Transverse colon (tissue), 4 donors: ENCODE results near the gene CCSER2. TPM values are rescaled to one million over a fixed set of nuclear protein-coding genes. Genes with fewer than 3 reads are reported as not detected.

Experiments used
- DNase-seq: peaks from one replicate; pipeline ENCODE4 v3.0.0-alpha.2; 2019
- H3K27ac ChIP-seq, 4 donors: fragments of 200-600 bp; sonication (generic); 2 replicates each; pipeline ENCODE4 v1.5.1; 2016 to 2018; ENCODE audit warnings: inconsistent platforms in 4 of 4
- H3K27me3 ChIP-seq: fragments of 200-600 bp; sonication (generic); 2 replicates; pipeline ENCODE4 v1.5.1; 2017; ENCODE audit warnings: inconsistent platforms
- H3K36me3 ChIP-seq, 4 donors: fragments of 200-600 bp; sonication (generic); 2 replicates each; pipeline ENCODE4 v1.5.1; 2017 to 2019; ENCODE audit warnings: inconsistent platforms in 4 of 4
- H3K4me1 ChIP-seq, 4 donors: fragments of 200-600 bp; sonication (generic); 2 replicates each; pipeline ENCODE4 v1.5.1; 2017 to 2020; ENCODE audit warnings: inconsistent platforms in 4 of 4
- H3K4me3 ChIP-seq, 4 donors: fragments of 200-600 bp; sonication (generic); 1 replicate in 1 of 4; 2 replicates in 3 of 4; pipeline versions ENCODE4 v1.5.1 to v1.6.1; 2017 to 2019; ENCODE audit warnings: inconsistent platforms in 4 of 4
- H3K9me3 ChIP-seq, 2 donors: fragments of 200-600 bp; sonication (generic); 2 replicates each; pipeline ENCODE4 v1.5.1; 2017 to 2019; ENCODE audit warnings: inconsistent platforms in 2 of 2
- CTCF ChIP-seq, 5 experiments: fragments of 200-600 bp in 3 of 5; fragments of 450-650 bp in 2 of 5; sonication (generic) in 3 of 5; IDR thresholded peaks; 1 replicate in 2 of 5; 2 replicates in 3 of 5; pipeline ENCODE4 v1.5.1; 2016 to 2017; ENCODE audit warnings: antibody characterized with exemption in 5 of 5, inconsistent platforms in 3 of 5, mild to moderate bottlenecking in 2 of 5, moderate library complexity in 1 of 5
- EP300 ChIP-seq: sonication (generic); formaldehyde crosslinking; IDR thresholded peaks from one replicate; pipeline ENCODE4 v1.6.1; 2017; ENCODE audit warnings: antibody characterized with exemption, low read depth
- POLR2A ChIP-seq: fragments of 450-650 bp; IDR thresholded peaks from one replicate; pipeline ENCODE4 v1.6.1; 2016; ENCODE audit warnings: antibody characterized with exemption, mild to moderate bottlenecking, moderate library complexity
- POLR2AphosphoS5 ChIP-seq, 3 donors: sonication (generic); formaldehyde crosslinking; IDR thresholded peaks; one replicate each; pipeline ENCODE4 v1.6.1; 2016; ENCODE audit warnings: antibody characterized with exemption in 3 of 3
- WGBS, 2 donors: methylation state at CpG; one replicate each; pipeline ENCODE4 v1.1.5; 2018; ENCODE audit warnings: low coverage in 1 of 2; 5-methylcytosine and 5-hydroxymethylcytosine counted together
- in situ Hi-C, 4 donors: fragments of 200-750 bp; cut with MboI; loops; one replicate each; pipeline versions ENCODE4 v1.15.0 to v1.15.1; 2017; ENCODE audit warnings: low sequenced_read_pairs in 3 of 4, low pct_ligation_motif_present in 1 of 4, low pct_unique_long_range_greater_than_20kb in 1 of 4
- intact Hi-C: fragments of 100-400 bp; cut with DNase I; formaldehyde crosslinking; loops from one replicate; pipeline ENCODE4 v1.15.1; 2023; ENCODE audit warnings: low total_unique reads
- total RNA-seq, 4 donors: library from RNA; depleted of rRNA; stranded (reverse); fragments of >200 nt; gene quantifications; one replicate each; pipeline ENCODE4 v1.1.0, GENCODE V29; 2016

The CCSER2 gene
- total RNA-seq, 4 donors from 2014 or later, result 20.9 to 45.6 (median 33.7) TPM

GRCh38 chr10:84510121-84510520, 181.7 kb downstream of the CCSER2 start:
- DNase-seq, result no peak
- Histone ChIP-seq H3K36me3 (peaks cover 0 to 17% (median 4%) of the 10 kb centered on the region in 4 donors), H3K27me3 (no peaks in the 10 kb centered on the region), H3K9me3 (no peaks in the 10 kb centered on the region), H3K4me1 (no peaks in the 10 kb centered on the region), H3K4me3 (no peak overlapping the region), H3K27ac (no peak overlapping the region)
- intact Hi-C loops (no loop called here), in situ Hi-C loops (no loop called here)
- no peak for TF ChIP-seq POLR2AphosphoS5 (IDR thresholded peaks at IDR 0.05)
- TF ChIP-seq EP300, result no peak
- TF ChIP-seq POLR2A, result no peak
- TF ChIP-seq CTCF (IDR thresholded peaks at IDR 0.05), result no peak
- 85 to 88% methylated on average over 3 of the region's 3 CpGs for WGBS, 2 donors

- Histone ChIP-seq H3K27ac (no peak overlapping the region), H3K9me3 (no peaks in the 10 kb centered on the region), H3K27me3 (no peaks in the 10 kb centered on the region), H3K4me3 (no peak overlapping the region), H3K36me3 (peaks cover 0 to 18% (median 4%) of the 10 kb centered on the region in 4 donors), H3K4me1 (no peaks in the 10 kb centered on the region)
- no peak for TF ChIP-seq POLR2AphosphoS5 (IDR thresholded peaks at IDR 0.05)
- no peak for TF ChIP-seq EP300
- no peak for TF ChIP-seq CTCF (IDR thresholded peaks at IDR 0.05)
- TF ChIP-seq POLR2A, result no peak
- no peak for DNase-seq
- intact Hi-C loops, result no loop called here
- 64 to 88% methylated on average over 2 of the region's 2 CpGs for WGBS, 2 donors
- in situ Hi-C loops, result no loop called here
Observed at GRCh38 chr10:84511106-84511505, 182.7 kb downstream of the CCSER2 start.

GRCh38 chr10:84511709-84512285, 183.4 kb downstream of the CCSER2 start:
- 90 to 95% methylated on average over 4 to 5 of the region's 5 CpGs for WGBS, 2 donors
- in situ Hi-C loops, result no loop called here
- TF ChIP-seq POLR2AphosphoS5 (IDR thresholded peaks at IDR 0.05) (no peak), POLR2A (no peak)

GRCh38 chr10:84517554-84517953, 189.2 kb downstream of the CCSER2 start:
- Histone ChIP-seq H3K27me3 (no peaks in the 10 kb centered on the region), H3K9me3 (no peaks in the 10 kb centered on the region), H3K36me3 (peaks cover 0 to 18% (median 4%) of the 10 kb centered on the region in 4 donors), H3K4me1 (no peaks in the 10 kb centered on the region), H3K27ac (no peak overlapping the region), H3K4me3 (no peak overlapping the region)
- 32 to 63% methylated on average over 2 to 4 of the region's 4 CpGs for WGBS, 2 donors
- intact Hi-C loops (no loop called here), in situ Hi-C loops (no loop called here)
- no peak for DNase-seq
- no peak for TF ChIP-seq POLR2A
- no peak for TF ChIP-seq POLR2AphosphoS5 (IDR thresholded peaks at IDR 0.05)
- TF ChIP-seq CTCF (IDR thresholded peaks at IDR 0.05), result no peak
- no peak for TF ChIP-seq EP300

More at GRCh38 chr10:84511709-84512285, 183.4 kb downstream of the CCSER2 start:
- intact Hi-C loops, result no loop called here
- H3K36me3 ChIP-seq, result peaks cover 0 to 18% (median 4%) of the 10 kb centered on the region in 4 donors
- H3K27ac ChIP-seq, result no peak overlapping the region
- H3K4me1 ChIP-seq, result no peaks in the 10 kb centered on the region
- no peak for DNase-seq
- no peaks in the 10 kb centered on the region for H3K9me3 ChIP-seq
- no peaks in the 10 kb centered on the region for H3K27me3 ChIP-seq
- no peak overlapping the region for H3K4me3 ChIP-seq

- no peaks in the 10 kb centered on the region for H3K9me3 ChIP-seq
- no peak for TF ChIP-seq POLR2A
- TF ChIP-seq POLR2AphosphoS5 (IDR thresholded peaks at IDR 0.05), result no peak
- TF ChIP-seq EP300, result no peak
- no peak for TF ChIP-seq CTCF (IDR thresholded peaks at IDR 0.05)
- H3K4me3 ChIP-seq, result no peak overlapping the region
- 94 to 97% methylated on average over 3 of the region's 3 CpGs for WGBS, 2 donors
- DNase-seq, result no peak
- H3K4me1 ChIP-seq, result peaks cover 0 to 6% (median 2%) of the 10 kb centered on the region in 4 donors
- no peaks in the 10 kb centered on the region for H3K27me3 ChIP-seq
- H3K27ac ChIP-seq, result no peak overlapping the region
- H3K36me3 ChIP-seq, result peaks cover 0 to 10% (median 2%) of the 10 kb centered on the region in 4 donors
- in situ Hi-C loops (no loop called here), intact Hi-C loops (no loop called here)
Observed at GRCh38 chr10:84519235-84519634, 190.8 kb downstream of the CCSER2 start.
